ENCODE data around the gene PRPF8. TPM values are rescaled to one million over a fixed set of nuclear protein-coding genes. Genes with fewer than 3 reads are reported as not detected.
A peak's percentile ranks its signal among the peaks of the same experiment; 100 is the strongest.
"Not testable (repeated sequence)": the region's sequence is repeated elsewhere in the genome, so short reads cannot be mapped to it uniquely, and the experiment has no call there.

Gene PRPF8
- total and polyA plus RNA-seq, 2 of the 13 experiments (the other 11 are each of a cell fraction or from before 2014, with no cell fraction given) = 112 to 179 TPM

GRCh38 chr17:1699891-1700290 is 15.2 kb upstream of the PRPF8 start:
- H3K27ac ChIP-seq (ENCODE audit: extremely low read length, insufficient read depth, low read length); ATAC-seq; H3K4me2 ChIP-seq (ENCODE audit: low read depth, low read length); intact Hi-C loops (cut with micrococcal nuclease; ENCODE audit: unreplicated experiment); H3K9me3 ChIP-seq (ENCODE audit: low read length); CTCF ChIA-PET (ENCODE audit: low intra/inter-chr PET ratio, low total read pairs); DNase-seq (ENCODE audit: low spot score); H3K79me2 ChIP-seq (ENCODE audit: insufficient read depth, low read length); H3K27me3 ChIP-seq (ENCODE audit: control insufficient read depth in 1 of 2, insufficient read depth in 2 of 2, low read length in 2 of 2); BruUV-seq (replicated peaks); H2AFZ ChIP-seq (ENCODE audit: low read length); H3K9ac ChIP-seq (ENCODE audit: insufficient read depth, low read depth, low read length); FAIRE-seq; H3K36me3 ChIP-seq (replicated peaks in 1 of 2; ENCODE audit: control insufficient read depth in 1 of 2, insufficient read depth in 2 of 2, low read length in 2 of 2); POLR2A ChIA-PET; H3K4me3 ChIP-seq (replicated peaks in 1 of 3; ENCODE audit: insufficient read depth in 1 of 3, low read depth in 2 of 3, low read length in 3 of 3); H4K20me1 ChIP-seq (ENCODE audit: insufficient read depth, low read length): not testable (repeated sequence)
- peaks cover 19% of the 10 kb centered on the region for H3K4me1 ChIP-seq (ENCODE audit: insufficient read depth, low read length)
- 56% methylated on average over 3 of the region's 5 CpGs for WGBS (ENCODE audit: low lambda C conversion rate)
- in situ Hi-C loops (cut with HindIII; ENCODE audit: extremely low pct_ligation_motif_present, low pct_unique_long_range_greater_than_20kb) = loop anchor here (25.0 kb wide), 1 partner anchor 337 kb away; the partner anchor contains the start of genes DPH1, OVCA2 and RTN4RL1

DNA sequence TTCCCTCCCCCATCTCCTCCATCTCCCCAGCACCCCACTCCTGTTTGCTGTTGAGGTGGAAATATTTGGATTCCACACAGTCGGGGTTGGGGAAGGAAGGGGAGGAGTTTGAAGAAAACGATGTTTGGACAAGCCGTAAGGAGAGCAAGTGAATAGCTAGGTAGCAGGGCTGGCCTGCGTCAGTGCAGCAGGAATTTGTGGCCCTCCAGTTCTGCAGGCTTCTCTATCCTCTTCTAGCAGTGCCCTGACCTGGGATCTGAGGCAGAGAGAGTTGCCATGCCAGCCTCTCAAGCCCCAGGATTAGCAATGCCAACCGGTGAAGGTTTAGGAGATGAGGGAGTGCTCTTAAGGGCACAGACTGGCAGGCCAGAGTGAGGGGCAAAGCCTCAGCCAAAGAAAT is 13.0 kb upstream of the PRPF8 start:
- intact Hi-C loops (cut with micrococcal nuclease; ENCODE audit: unreplicated experiment) = no loop called here
- Histone ChIP-seq H3K4me1 (ENCODE audit: insufficient read depth, low read length) (peaks cover 19% of the 10 kb centered on the region), H3K4me3 (replicated peaks in 1 of 3; ENCODE audit: insufficient read depth in 1 of 3, low read depth in 2 of 3, low read length in 3 of 3) (peak overlapping the region in 2 of 3 experiments; percentile 19 to 46; a peak in 1 of 6 replicates), H4K20me1 (ENCODE audit: insufficient read depth, low read length) (no peaks in the 10 kb centered on the region), H3K79me2 (ENCODE audit: insufficient read depth, low read length) (no peaks in the 10 kb centered on the region), H3K27ac (ENCODE audit: extremely low read length, insufficient read depth, low read length) (no peak overlapping the region), H3K9ac (ENCODE audit: insufficient read depth, low read depth, low read length) (0 out of 2 replicates have a peak overlapping the region, but pooled peaks have one; percentile 27), H3K27me3 (ENCODE audit: control insufficient read depth in 1 of 2, insufficient read depth in 2 of 2, low read length in 2 of 2) (peaks cover 0 to 1% of the 10 kb centered on the region in 2 experiments; a peak in 1 of 5 replicates), H2AFZ (ENCODE audit: low read length) (no peak overlapping the region), H3K4me2 (ENCODE audit: low read depth, low read length) (peak overlapping the region; percentile 66), H3K36me3 (replicated peaks in 1 of 2; ENCODE audit: control insufficient read depth in 1 of 2, insufficient read depth in 2 of 2, low read length in 2 of 2) (no peaks in the 10 kb centered on the region), H3K9me3 (ENCODE audit: low read length) (no peaks in the 10 kb centered on the region)
- CTCF ChIA-PET (ENCODE audit: low intra/inter-chr PET ratio, low total read pairs) = no interaction called here
- BruUV-seq (replicated peaks) = no TSS peak
- no peak for DNase-seq (ENCODE audit: low spot score)
- POLR2A ChIA-PET = interaction anchor here (0.7 to 3.1 kb wide), 4 partner anchors 14 to 64 kb away, joined by 3 to 12 read pairs (median 5); partner anchors contain the start of genes RILP and SERPINF1
- WGBS (ENCODE audit: low lambda C conversion rate) = 15% methylated on average over 5 of the region's 5 CpGs
- FAIRE-seq = no peak
- no peak for TF ChIP-seq ZNF276 (CRISPR knock-in tag; IDR thresholded peaks at IDR 0.05; ENCODE audit: low read depth)
- ATAC-seq = peak; percentile 61
- in situ Hi-C loops (cut with HindIII; ENCODE audit: extremely low pct_ligation_motif_present, low pct_unique_long_range_greater_than_20kb) = no loop called here
